Measurements from ENCODE around the gene CCDC27.
"Not testable (repeated sequence)": the region's sequence is repeated elsewhere in the genome, so short reads cannot be mapped to it uniquely, and the experiment has no call there.

CCDC27 gene

GRCh38 chr1:3736708-3737107, 15.5 kb upstream of the CCDC27 start:
- DNase-seq (ENCODE audit: low read depth) = no peak

GRCh38 chr1:3738943-3739342, 13.3 kb upstream of the CCDC27 start:
- no peak for DNase-seq (ENCODE audit: low read depth)

DNA sequence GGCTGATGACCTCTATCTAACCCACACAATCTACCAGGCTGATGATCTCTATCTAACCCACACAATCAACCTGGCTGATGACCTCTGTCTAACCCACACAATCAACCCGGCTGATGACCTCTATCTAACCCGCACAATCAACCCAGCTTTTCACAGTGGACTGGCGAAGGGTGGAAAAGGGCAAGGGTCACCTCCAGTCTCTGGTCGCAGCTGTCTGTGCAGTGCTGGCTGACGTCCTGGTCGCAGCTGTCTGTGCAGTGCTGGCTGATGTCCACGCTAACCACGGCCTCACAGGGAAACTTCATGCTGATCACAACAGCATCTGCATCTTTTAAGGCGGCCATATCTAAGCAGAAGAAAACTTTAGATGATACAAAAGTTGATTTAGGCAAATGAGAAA, 12.2 kb upstream of the CCDC27 start:
- DNase-seq (ENCODE audit: low read depth) = no peak

GRCh38 chr1:3740752-3741151, 11.5 kb upstream of the CCDC27 start:
- DNase-seq (ENCODE audit: low read depth) = no peak

- DNase-seq (ENCODE audit: low read depth) = no peak
Measured at GRCh38 chr1:3741566-3742438, 10.4 kb upstream of the CCDC27 start.

DNA sequence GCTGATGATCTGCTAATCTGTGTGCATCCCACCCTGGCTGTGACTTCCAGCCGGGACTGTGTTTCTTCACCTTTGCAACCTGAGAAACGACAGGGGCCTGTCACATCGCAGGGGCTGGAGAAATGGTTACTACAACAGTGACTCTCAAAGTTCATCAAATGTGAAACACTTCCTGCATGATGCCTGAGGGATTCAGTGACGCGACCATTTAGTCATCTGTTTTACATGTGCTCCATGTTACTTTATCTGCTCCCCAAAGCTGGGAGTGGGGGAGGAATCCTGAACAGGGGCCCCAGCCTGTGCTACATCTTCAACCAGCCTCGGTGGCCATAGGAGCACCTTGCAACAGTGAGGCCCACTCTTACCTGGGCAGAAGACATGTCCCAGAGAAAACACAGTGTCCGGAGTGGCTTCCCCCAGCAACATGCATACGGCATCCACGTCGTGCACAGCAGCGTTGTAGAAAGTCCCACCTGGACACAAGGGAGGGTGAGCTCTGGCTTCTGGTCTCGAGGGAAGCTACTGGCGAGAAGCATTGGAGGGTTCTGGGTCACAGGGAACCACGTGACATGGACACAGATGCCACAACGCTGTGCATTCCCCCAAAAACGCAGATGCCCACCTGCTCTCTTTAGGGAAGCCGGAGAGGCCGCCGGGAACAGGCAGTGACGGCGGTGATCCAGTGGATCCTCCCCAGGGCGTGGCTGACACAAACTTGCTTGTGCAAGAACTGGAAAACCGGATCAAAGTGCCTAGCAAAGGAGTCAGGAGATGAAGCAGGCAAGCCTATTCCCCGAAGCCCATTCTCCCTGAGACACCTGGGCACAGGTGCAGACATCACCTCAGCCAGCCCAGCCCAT, 9.6 kb upstream of the CCDC27 start:
- no peak for DNase-seq (ENCODE audit: low read depth)

DNA sequence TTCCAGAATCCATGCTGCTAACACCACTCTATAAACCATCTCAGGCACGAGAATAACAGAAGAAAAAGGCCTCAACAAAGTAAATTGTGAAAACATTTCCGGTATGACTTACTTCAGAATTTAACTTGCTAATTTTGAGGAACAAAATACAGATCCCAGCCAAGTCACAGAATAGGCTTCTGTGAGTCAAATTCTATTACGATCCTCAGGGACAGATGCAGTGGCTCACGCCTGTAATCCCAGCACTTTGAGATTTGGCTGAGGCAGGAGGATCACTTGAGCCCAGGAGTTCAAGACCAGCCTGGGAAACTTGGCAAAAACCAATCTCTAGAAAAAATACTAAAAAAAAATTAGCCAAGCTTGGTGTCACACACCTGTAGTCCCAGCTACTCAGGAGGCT, 8.8 kb upstream of the CCDC27 start:
- no peak for DNase-seq (ENCODE audit: low read depth)

- no peak for DNase-seq (ENCODE audit: low read depth)
Measured at GRCh38 chr1:3743826-3744225, 8.4 kb upstream of the CCDC27 start.

GRCh38 chr1:3744646-3745045, 7.6 kb upstream of the CCDC27 start:
- no peak for DNase-seq (ENCODE audit: low read depth)

DNA sequence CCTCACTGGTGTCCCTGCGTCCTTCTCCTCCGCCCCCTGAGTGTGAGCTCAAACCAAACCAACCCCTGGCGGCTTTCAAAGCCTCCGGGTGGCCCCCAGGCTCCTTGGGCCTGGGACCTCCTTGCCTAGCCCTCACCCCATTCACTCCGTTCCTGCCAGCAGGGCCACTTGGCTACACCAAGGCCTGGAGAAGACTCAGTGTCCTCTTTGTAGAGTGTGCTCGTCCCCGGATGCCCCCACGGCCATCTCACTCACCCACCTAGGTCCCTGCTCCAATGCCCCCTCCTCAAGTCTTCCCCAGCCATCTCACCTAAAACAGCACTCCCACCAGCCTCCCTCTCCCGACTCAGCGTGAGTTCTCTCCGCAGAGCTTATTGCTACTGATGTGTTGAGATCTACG, 7.2 kb upstream of the CCDC27 start:
- DNase-seq (ENCODE audit: low read depth) = no peak

GRCh38 chr1:3745590-3746381, 6.5 kb upstream of the CCDC27 start:
- no peak for DNase-seq (ENCODE audit: low read depth)

- DNase-seq (ENCODE audit: low read depth) = no peak
Measured at GRCh38 chr1:3746389-3746829, 5.8 kb upstream of the CCDC27 start.

DNA sequence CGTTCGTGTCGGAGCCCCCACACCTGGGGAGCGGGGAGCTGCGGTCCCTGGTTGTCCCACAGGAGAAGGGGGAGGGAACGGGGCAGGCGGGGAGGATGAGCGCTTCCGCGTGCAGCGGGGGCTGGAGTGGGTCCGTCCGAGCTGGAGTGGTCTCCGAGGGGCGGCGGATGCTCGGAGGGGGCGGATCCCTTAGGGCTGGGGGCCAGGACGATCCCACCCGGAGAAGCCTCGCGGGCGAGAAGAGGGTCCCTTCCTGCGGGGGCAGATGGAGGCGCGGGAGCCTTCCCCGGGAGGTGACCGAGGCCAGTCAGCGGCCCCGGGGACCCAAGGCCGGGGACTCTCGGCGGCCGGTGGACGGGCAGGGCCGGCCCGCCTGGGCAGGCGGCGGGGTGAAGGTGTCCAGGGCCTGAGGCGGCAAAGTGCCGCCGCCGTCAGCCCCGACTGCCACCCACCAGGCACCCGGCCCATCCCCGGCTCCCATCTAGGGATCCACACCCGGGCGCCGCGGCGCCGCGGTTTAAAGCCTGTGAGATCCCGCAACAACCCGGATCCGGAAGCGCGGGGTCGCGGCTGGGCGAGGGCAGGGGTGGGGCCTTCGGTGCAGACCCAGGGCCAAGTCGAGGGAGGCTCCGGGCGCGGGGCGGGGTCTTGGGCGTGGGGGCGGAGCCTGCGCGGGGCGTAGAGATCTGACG, 5.3 kb upstream of the CCDC27 start:
- DNase-seq (ENCODE audit: low read depth) = peak; percentile 83

DNA sequence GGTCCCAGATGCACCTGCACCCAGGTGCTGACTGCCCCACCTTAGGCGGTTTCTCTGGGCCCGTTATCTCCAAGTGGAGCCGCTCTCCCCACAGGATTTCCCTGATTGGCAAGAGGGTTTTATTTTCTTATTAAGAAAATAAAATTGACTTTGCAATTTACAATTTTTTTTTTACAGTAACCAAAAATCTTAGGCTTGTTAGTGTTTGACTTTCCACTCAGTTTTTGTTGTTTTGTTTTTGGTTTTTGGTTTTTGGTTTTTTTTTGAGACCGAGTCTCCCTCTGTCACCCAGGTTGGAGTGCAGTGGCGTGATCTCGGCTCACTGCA, 4.8 kb upstream of the CCDC27 start:
- no peak for DNase-seq (ENCODE audit: low read depth)

GRCh38 chr1:3747903-3748302, 4.3 kb upstream of the CCDC27 start:
- no peak for DNase-seq (ENCODE audit: low read depth)

DNA sequence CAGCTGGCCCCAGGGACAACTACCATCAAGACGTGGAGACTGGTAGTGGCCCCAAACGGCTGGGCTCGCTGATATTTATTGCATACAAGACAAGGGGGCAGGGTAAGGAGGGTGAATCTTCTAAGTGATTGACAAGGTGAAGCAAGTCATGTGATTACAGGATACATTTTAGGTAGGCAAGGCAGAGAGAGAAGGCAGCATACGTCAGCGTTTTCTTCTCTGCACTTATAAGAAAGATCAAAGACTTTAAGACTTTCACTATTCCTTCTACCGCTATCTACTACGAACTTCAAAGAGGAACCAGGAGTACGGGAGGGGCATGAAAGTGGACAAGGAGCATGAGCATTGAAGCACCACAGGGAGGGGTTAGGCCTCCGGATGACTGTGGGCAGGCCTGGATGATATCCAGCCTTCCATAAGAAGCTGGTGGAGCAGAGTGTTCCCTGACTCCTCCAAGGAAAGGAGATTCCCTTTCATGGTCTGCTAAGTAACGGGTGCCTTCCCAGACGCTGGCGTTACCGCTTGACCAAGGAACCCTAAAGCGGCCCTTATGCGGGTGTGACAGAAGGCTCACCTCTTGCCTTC, 3.8 kb upstream of the CCDC27 start:
- not testable (repeated sequence) for DNase-seq (ENCODE audit: low read depth)

GRCh38 chr1:3749512-3749911, 2.7 kb upstream of the CCDC27 start:
- no peak for DNase-seq (ENCODE audit: low read depth)

- no peak for DNase-seq (ENCODE audit: low read depth)
Measured at GRCh38 chr1:3750741-3751140, 1.5 kb upstream of the CCDC27 start.

GRCh38 chr1:3753656-3754454, 1.6 kb downstream of the CCDC27 start:
- DNase-seq (ENCODE audit: low read depth) = no peak

DNA sequence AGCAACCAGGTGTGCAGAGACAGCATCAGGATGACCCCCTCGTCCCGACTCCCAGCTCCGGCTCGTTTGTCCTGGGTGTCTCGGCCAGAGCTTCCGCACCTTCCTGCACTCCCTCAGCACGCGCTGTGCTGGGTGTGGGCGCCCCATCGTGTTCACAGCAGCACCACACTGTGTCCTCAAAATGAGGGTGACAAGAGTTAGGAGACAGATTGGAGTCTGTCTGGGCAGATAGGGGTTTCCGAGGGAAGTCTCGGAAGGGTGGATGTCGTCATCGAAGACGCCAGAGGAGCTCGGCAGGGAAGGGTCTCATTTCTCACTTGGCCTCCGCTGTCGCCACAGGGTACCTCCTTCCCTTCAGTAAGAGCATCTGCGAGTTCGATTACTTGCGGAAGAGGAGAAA, 4.1 kb downstream of the CCDC27 start:
- no peak for DNase-seq (ENCODE audit: low read depth)

DNA sequence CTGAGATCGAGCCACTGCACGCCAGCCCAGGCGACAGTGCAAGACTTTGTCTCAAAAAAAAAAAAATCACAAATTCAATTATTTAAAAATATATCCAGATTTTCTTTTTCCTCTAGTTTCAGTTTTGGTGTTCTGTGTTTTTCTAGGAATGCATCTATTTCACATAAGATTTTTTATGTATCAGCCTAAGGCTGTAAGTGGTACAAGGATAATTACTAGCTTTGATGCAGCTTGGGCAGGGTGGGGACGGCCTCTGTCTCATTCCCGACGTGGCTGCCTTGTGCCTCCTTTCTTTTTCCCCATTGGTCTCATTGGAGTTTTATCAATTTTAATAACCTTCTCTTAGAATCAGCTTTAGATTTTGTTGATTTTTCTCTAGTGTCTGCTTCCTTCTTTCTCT, 6.9 kb downstream of the CCDC27 start:
- no peak for DNase-seq (ENCODE audit: low read depth)
